HFFc6 (cell line): ENCODE data around the gene RNASEH2B. TPM values are rescaled to one million over a fixed set of nuclear protein-coding genes. Genes with fewer than 3 reads are reported as not detected.

ENCODE experiments used
- DNase-seq: peaks from one replicate; pipeline ENCODE4 v3.0.0-alpha.2; 2018
- H3K27ac Mint-ChIP-seq: 2 replicates; pipeline ENCODE4 v1.8.0; 2020; ENCODE audit warnings: mild to moderate bottlenecking, mixed read lengths
- H3K27me3 Mint-ChIP-seq: 2 replicates; pipeline ENCODE4 v1.8.0; 2021; ENCODE audit warnings: mild to moderate bottlenecking, moderate library complexity, mixed read lengths; ENCODE audit not compliant: insufficient read depth
- H3K36me3 Mint-ChIP-seq: 2 replicates; pipeline ENCODE4 v1.8.0; 2021; ENCODE audit warnings: low read depth, mixed read lengths
- H3K4me1 Mint-ChIP-seq: 2 replicates; pipeline ENCODE4 v1.8.0; 2020; ENCODE audit warnings: low read depth, mixed read lengths
- H3K4me3 Mint-ChIP-seq: 2 replicates; pipeline ENCODE4 v1.8.0; 2020; ENCODE audit warnings: mild to moderate bottlenecking, moderate library complexity, mixed read lengths
- H3K9me3 Mint-ChIP-seq: 2 replicates; pipeline ENCODE4 v1.8.0; 2020; ENCODE audit warnings: mild to moderate bottlenecking, mixed read lengths
- CTCF ChIP-seq: fragments of 200-600 bp; sonication (generic); IDR thresholded peaks from 2 replicates; pipeline ENCODE4 v1.5.0; 2021; ENCODE audit warnings: antibody characterized with exemption, mild to moderate bottlenecking
- total RNA-seq, 6 experiments: library from RNA; stranded (reverse); fragmentation: NEBNext Ultra II Directional; extraction: Animal tissue kit (Norgen Biotek cat#: 25700); gene quantifications; 2 replicates in 1 of 6; 3 replicates in 5 of 6; pipeline ENCODE4 v1.2.3, GENCODE V29; 2021

Gene RNASEH2B
- total RNA-seq, 6 experiments from 2014 or later: 12.4 to 20.7 (median 17.4) TPM

GRCh38 chr13:50893211-50893852 lies 16.3 kb upstream of the RNASEH2B start:
- no peaks in the 10 kb centered on the region for H3K9me3 Mint-ChIP-seq
- no peaks in the 10 kb centered on the region for H3K36me3 Mint-ChIP-seq
- no peaks in the 10 kb centered on the region; the same call in none of the 2 replicates for H3K27me3 Mint-ChIP-seq
- no peak for DNase-seq
- H3K4me1 Mint-ChIP-seq: peaks cover 16% of the 10 kb centered on the region; the same call in 1 of the 2 replicates
- no peak for TF ChIP-seq CTCF
- no peak overlapping the region; the same call in 1 of the 2 replicates for H3K4me3 Mint-ChIP-seq
- no peak overlapping the region for H3K27ac Mint-ChIP-seq

DNA sequence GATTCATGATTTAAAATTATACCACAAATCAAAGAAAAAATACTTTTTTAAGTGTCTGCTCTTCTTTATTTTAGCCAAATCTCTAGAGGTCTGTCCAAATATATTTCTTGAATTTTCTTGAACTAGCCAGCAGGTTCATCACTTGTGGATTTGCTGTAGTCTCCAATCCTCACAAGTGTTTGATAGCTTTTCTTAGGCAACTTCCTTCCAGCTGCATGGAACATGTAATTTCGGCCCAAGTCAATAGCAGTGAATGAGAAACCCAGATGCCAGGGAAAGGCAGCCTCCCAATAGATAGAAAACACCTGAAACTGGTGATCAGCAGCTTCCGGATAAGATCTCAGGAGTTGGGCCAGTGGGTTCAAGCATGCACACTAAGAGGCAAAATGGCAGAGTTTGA lies 15.6 kb upstream of the RNASEH2B start:
- no peak for DNase-seq
- Mint-ChIP-seq H3K27ac (no peak overlapping the region), H3K36me3 (no peaks in the 10 kb centered on the region), H3K4me1 (peaks cover 16% of the 10 kb centered on the region; the same call in 1 of the 2 replicates), H3K9me3 (no peaks in the 10 kb centered on the region), H3K4me3 (no peak overlapping the region), H3K27me3 (no peaks in the 10 kb centered on the region; the same call in none of the 2 replicates)
- TF ChIP-seq CTCF: no peak

DNA sequence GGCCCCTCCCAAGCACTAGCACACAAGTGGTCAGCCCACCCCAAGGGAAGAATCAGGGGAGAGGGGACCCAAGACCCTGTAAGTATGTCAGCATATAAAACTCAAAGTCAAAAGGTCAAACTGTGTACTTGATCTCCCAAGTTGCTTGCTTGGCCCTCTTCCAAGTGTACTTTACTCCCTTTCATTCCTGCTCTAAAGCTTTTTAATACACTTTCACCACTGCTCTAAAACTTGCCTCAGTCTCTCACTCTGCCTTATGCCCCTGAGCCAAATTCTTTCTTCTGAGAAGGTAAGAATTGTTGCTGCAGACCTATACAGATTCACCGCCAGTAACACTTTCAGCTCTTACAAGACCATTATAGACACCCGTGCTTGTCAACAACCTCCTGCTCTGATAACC lies 15.1 kb upstream of the RNASEH2B start:
- no peak for DNase-seq
- Mint-ChIP-seq H3K4me1 (peaks cover 16% of the 10 kb centered on the region; the same call in 1 of the 2 replicates), H3K27ac (no peak overlapping the region), H3K4me3 (no peak overlapping the region), H3K9me3 (no peaks in the 10 kb centered on the region), H3K36me3 (no peaks in the 10 kb centered on the region), H3K27me3 (no peaks in the 10 kb centered on the region; the same call in none of the 2 replicates)
- no peak for TF ChIP-seq CTCF

DNA sequence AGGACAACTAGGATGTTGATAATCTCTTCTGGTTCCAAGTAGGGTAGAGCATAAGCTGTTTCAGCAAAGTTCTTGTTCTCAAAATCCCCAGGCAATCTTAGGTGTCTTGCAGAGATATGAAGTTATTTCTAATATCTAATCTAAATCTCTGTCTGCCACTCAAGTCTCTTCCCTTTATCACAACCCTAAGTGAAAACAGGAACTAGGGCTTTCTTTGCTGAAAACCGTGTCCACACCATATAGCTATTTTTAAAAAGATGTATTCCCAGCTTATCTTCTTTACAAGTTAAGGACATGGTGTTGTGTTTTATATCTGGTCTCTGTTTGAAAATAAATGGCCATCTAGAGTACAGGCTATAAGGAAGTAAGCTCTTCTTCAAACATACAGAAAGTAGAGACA lies 11.3 kb upstream of the RNASEH2B start:
- Mint-ChIP-seq H3K36me3 (no peaks in the 10 kb centered on the region), H3K4me3 (no peak overlapping the region), H3K4me1 (peaks cover 3% of the 10 kb centered on the region; the same call in 1 of the 2 replicates), H3K27ac (no peak overlapping the region), H3K9me3 (no peaks in the 10 kb centered on the region), H3K27me3 (peaks cover 1% of the 10 kb centered on the region)
- no peak for DNase-seq
- TF ChIP-seq CTCF: no peak

- TF ChIP-seq CTCF: no peak
Observed at GRCh38 chr13:50901701-50902100, 7.9 kb upstream of the RNASEH2B start.

More at GRCh38 chr13:50901701-50902100, 7.9 kb upstream of the RNASEH2B start:
- DNase-seq: no peak
- Mint-ChIP-seq H3K27me3 (peaks cover 9% of the 10 kb centered on the region), H3K36me3 (no peaks in the 10 kb centered on the region), H3K9me3 (no peaks in the 10 kb centered on the region), H3K4me1 (no peaks in the 10 kb centered on the region), H3K27ac (no peak overlapping the region), H3K4me3 (no peak overlapping the region)
